NCI-H146 (cell line): ENCODE measurements around the gene AUTS2.

Experiments
- DNase-seq: peaks from one replicate; lab custom pipeline; 2025; lab: John Stamatoyannopoulos, UW

The AUTS2 gene

DNA sequence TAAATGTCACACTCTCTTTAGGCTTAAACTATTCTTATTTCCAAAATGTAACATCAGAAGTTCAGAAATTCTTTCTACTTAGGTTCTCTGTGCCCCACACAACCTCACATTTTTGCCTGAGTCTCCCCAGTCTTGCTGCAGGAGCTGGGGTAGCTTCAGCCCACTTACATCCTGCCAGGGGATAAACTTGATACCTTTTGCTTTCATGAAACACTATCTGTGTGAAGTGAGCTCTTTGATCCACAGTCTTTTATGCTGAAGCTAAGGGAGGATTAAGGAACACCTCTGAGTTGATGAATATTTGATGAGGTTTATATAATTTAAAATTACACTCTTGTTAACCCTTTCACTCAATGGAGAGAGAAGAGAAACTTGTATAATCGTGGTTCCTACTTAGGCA lies 341.0 kb downstream of the AUTS2 start:
- no peak for DNase-seq

DNA sequence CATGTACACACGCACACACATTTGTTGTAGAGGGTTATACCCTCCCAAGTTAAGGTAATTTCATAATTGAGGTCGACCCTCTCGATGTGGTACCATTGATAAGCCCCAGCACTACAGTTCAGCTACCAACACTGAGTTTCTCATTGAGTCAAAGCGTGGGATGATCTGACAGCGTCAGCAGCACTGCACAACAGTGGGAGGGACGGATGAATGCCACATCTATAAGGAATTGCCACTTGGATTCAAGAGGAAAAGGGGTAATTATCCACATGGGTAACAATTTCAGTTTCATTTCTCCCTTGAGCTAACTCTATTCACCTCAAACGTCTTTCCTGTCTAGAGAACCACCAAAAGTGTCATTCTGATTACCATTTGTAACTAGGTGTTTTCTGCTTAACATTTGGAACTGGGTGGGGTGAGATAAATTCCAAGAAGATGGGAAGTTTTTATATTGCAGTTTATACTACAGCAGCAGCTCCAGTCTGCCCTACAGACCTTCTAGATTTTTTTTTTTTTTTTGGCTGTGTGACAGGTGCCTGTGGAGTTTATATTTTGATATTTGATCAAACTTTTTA lies 342.9 kb downstream of the AUTS2 start:
- no peak for DNase-seq

DNA sequence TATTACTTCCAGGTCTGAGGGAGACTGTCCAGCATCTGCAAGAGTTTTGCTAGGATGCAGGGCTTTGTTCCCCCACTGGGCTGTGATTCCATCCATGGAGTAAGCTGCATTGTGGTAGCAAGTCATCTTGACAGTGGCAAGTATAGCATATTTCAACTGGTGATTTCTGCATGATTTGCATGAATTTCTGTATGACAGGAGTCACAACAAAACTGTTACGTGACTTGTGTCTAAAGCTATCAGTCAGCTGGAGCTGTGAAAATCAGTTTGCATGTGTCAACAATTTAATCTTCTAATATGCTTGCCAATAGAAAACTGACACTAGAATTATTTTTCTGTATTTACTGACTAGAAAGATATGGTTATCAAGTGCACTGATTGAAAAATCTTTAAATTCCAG lies 344.3 kb downstream of the AUTS2 start:
- no peak for DNase-seq

DNA sequence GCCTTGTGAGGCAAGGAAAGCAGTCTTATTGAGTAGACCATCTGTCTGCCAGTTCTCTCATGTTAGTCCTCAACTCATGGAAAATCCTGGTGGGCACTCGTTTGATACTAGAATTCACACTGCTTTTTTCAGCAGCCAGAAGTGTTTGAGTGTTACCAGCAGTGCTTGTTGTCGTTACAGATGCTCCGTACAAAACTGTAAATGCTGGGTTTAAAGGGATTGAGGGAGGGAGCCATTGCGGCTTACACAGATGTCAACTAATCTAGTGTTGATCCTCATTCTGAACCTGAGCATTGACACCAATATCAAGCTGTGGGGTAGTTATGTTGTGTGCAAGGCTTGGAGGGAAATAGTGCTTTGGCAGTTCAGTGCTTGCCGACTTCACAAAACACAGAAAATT lies 348.6 kb downstream of the AUTS2 start:
- no peak for DNase-seq

DNA sequence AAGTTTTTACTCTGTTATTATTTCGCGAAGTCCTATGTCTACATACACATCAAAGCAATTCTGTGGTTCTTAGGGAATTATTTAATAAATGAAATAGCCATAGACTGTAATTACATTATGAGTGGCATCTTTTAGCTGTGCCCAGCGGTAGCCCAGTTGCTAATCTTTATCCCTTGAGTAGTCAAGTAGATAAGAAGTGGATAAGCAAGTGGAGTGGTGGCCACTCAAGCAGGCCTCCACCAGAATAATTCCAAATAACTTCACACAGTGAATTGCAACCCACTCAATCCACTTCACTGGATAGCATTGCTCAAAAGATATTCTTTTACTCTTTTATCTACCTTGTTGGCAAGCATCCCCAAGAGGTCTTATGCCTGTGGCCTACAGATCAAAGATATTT lies 349.7 kb downstream of the AUTS2 start:
- DNase-seq: no peak

DNA sequence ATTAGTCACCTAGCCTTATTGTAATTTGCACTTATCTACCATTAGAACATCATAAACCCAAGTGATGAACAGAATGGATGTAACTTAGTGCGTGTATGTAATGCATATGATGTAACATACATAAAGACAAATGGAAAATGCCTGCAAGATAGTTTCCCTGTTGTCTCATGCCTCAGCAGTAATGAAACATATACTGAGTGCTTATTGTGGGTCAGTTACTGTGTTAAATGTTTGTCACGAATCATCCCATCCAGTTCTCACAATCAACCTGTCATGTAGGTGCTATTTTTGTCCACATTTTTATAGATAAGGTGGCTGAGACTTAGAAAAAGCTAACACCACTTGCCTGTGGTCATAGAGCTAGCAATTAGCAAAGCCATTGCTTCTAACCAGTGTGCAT lies 350.8 kb downstream of the AUTS2 start:
- DNase-seq: no peak

DNA sequence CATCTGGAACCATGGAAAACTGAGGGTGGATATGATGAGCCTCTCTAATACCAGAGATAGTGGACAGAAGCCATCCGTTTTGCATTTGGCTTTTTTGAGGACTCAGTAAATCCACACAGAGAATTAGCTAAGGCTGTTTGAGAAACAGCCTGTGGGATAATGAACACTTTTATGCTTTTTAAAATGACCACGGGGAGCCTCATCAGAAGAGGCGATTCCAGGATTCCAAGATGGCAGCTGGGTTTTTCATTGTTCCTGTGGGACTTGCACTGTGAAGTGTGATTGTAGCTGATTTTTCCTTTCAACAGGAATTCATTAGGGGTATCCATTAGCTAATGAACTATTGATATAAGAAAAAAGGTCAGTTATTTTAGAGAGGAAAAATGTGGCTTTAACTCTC lies 353.2 kb downstream of the AUTS2 start:
- peak; percentile 81 for DNase-seq

DNA sequence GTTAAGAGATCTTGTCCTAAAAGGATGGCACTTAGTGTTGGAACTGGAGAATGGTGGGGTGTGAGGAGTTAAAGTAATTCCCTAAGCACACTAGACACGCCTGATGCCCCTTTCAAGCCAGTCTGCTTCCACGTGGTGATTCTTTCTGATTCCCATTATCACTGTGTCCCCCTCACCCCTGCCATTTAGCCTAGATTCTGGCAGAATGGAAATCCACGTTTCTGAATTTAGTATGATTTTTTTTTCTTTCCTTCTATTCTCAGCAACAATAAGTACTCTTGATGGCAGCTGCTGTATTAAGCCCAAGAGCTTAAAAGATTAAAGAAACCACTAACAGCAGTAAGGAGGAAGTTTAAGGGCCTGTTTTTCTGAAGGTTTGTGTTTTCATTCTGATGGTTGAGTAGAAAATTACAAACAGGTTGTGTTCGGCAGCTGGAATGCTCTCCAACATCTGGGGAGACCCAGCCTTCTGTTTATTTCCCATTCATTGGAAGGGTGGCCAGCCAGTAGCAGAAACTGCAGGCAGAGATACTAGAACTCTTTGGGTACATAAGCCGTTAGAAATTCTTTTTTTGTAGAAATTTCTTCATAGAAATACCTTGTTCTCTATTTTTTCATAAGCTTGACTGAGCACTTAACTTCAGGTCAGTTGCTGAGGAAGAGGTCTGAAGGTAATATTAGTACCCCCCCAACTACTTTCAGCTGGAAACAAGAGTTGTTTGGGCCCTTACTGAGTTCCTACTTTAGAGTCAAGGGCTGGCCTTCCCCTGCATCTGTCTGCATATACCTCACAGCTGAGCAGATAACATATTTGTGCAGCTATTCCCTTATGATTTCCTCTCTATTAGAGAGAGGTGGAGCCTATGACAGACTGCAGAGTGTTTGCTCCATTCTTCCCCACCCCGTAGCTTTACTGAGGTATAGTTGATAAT lies 355.1 kb downstream of the AUTS2 start:
- DNase-seq: no peak

DNA sequence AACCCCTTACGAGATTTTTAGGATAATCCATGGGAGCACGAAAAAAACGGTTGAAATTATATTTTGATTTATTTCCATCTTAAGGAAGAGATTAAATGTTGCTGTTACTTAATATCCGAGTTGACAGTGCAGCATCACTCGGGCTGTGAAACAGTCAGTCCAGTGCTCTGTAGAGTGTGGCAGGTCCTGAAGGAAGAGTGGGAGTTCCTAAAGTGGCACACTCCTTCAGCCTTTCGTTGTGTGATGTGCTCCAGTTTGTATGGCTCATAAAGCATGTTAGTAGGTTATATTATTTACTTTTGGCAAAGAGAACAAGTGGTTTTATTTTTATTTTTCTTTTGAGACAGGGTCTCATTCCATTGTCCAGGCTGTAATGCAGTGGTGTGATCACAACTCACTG lies 358.3 kb downstream of the AUTS2 start:
- no peak for DNase-seq

DNA sequence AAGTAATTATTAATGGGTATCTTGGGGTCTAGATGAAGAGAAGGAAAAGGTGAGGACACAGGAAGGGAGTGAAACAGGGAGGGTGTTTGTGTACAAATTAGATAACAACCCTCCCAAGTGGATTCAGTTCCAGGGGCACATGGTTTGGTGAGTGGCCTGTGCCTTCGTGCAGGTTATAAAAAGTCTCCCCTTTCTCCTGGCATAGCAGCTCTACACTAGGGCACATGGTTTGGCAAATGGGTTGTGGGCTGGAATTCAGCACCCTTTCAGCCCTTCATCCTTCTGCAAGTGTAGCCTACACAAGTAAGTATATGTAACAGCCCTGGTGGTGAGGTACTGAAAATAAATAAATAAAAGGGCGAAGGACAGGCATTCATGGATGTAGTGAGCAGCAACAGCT lies 359.4 kb downstream of the AUTS2 start:
- DNase-seq: no peak

DNA sequence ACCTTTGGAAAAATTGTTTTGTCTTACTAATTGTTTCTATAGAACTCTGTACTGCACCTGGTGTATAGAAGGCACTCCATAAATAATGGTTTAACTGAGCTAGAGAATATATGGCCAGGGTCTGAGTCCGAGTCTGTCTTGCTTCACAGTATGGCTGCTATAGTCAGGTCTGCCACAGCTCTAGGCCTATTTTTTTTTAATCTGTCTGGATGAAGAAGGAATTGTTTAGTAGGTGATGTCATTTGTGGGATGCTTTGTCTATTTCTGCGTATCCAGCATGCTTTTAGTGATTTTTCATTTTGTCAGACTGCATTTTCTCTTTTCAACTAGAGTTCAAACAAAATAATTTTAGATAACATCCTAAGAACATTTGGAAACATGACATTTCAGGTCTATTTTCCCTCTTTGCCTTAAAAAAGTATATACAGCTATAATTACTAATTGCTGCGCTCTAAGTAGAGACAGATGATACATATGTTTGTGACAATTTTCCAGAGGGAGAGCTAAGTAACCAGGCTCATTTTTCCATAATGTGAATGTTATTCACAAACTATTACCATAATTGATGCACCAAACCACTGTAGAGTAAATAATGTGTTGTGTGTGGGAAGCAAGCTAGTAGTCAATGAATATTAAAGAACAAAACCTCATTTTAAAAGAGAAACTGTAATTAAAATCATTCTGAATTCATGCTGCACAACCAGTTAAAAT lies 361.7 kb downstream of the AUTS2 start:
- peak; percentile 45 for DNase-seq

DNA sequence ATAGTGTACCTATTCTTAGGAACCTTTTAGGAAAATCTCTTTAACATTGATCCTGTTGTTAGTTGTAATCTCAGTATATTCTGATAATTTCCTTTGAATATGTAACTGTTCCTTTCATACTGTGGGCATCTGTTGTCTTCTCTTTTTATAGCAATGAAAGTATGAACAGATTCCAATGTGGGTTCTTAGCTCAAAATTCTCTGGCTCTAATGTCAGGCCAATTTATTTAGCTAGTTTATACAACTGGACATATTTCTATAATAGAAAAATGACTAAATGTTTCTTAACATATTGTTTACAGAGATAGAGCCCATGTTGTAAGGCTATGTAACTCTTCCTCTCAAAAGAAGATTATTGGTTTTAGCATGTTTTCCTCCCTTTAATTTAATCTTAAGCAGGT lies 363.2 kb downstream of the AUTS2 start:
- no peak for DNase-seq

DNA sequence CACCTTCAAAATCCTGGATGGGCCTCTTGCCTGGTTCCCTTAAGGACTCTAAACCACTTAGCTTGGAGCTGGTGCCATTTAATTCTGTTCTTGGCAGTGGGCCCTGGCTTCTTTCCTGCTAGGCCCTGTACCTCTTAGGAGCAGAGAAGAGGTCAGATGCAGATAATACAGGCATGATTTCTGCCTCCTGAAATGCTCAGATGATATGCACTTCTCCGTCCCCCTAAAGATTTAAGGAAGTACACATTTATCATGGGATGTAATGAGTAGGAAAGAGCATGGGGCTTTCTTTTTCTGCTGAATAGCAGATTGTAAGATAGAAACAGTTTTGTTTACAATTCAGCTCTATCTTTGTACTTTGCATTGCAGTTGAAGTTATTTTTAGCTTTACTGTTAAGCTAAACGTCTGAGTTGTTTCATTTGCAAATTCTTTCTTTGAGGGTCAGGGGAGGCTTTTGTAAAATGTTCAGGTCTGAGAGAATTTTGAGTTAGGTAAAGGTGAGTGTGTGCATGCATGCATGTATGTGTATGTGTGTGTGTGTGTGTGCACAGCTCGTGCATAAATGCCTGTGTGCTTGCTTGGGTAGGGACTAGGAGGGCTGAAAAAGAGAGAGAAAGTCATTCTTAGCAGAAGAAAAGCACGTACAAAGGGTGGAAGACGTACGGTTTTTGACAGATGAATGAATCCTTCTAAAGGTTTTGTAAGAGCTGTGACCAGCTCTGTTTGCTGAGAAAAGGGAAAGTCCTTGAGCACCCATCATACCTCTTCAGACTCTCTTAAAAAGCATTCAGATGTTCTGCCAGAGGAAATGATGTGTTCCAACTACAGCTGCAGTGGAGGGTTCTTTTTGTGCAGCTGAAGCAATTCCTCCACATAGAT lies 364.2 kb downstream of the AUTS2 start:
- DNase-seq: no peak

DNA sequence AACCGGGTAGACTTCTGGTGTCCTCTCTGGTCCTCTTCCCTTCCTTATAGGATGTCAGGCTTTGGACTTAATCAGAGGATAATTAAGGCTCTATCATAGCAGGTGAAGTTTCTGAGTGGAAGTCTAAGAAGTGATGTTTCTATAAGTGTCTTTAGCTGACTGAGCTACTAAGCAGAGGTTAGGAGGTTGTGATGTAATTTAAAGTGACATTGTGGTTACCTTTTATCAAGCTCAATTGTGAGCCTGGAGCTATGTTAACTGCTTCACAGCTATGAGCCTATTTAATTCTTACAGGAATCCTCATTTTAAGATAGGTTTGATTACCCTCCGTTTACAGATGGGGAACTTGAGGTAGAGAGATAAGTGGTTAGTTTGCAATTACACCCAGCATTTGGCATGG lies 365.1 kb downstream of the AUTS2 start:
- no peak for DNase-seq

DNA sequence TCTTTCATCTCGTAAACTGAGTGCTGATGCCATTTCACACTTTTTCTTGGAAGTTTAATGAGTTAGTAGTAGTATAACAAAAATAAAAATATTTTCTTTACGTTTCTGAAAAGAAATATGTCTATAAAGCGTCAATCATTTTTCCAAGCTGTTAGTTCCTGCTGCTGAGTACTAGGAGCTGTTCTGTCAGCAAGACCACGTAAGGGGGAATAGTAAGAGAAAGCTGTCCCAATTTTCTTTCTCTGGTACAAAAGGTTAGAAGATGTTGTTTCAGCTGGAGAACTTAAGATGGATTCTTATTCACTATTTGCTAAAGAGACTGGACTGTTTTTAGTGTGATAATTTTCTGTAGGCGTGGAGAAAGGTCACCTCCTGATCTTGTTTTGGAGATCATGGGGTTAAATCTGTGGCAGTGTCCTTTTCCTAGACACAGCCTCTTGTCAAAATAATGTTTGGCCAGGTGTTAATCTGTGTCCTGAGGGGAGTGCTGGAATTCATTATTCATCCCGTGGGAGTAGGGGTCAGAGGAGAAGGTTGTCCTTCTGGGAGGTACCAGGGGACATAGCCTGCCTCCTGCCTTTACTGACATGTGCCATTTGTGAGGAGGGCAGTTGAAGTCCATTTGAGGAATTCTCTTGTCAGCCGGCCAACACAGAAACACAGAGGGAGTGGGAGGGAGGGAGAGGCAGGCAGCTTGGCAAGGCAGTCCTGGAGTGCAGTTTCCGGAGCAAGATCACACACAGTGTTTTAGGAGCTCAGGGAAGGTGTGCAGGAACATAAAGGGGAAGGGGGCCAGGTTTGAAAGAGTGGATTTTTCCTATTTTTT lies 368.7 kb downstream of the AUTS2 start:
- DNase-seq: no peak

DNA sequence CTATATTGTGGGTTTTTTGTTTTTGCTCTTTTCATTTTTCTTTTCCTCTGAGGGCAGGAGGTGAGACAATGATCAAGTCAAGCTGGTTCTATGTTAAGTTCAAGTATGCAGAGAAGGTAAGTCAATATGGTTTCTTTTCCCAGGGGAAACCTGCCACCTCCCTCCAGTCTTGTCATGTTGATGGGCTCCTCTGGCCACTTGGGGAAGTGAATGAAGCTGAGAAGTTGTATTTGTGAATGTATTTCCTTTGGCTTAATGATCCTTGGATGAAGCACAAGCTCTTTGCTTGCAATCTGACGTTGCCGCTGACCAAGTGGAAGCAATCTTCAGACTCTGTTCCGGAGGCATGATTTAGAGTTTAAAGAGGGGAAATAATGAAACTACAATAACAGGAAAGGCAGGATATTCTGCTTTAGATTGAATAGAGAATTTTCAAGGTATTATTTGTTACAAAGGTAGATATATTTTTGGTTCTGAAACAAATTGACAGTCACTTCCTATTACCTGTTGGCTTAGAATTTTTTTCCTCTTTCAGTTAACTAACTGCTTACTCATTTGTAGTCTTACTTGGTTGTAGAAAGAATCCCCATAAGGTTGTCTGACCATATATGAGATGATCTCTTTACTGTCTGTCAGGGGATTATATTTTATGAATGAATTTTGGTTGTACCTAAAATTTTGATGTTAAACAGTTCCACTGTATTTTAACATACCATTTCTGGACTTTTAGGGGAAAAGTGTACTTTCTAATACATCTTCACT lies 369.6 kb downstream of the AUTS2 start:
- DNase-seq: no peak

DNA sequence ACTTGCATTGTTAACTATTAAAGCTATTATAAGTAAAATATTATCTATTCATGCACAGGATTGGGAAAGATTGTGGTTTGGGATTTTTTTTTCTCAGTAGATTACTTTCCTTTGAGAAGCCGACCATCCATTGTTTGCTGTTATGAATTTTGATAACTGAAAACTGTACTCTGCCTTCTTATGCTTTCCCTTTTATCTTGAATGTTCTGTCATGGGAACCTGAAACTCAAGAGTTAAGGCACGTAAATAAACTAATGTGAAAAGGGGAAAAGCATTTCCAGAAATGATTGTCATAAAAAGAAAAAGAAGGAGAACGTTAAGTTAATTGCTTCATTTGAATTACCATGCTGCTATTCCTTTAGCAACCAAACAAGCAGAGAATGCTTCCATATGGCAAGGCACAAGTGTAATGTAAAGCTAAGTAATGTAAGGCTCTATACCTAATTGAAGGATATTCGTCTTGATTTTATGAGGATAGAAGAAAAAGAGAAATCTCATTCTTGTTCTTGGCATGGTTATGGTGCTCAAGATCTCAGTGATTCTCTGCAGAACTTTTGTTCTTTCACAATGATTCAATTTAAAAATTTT lies 370.8 kb downstream of the AUTS2 start:
- no peak for DNase-seq

DNA sequence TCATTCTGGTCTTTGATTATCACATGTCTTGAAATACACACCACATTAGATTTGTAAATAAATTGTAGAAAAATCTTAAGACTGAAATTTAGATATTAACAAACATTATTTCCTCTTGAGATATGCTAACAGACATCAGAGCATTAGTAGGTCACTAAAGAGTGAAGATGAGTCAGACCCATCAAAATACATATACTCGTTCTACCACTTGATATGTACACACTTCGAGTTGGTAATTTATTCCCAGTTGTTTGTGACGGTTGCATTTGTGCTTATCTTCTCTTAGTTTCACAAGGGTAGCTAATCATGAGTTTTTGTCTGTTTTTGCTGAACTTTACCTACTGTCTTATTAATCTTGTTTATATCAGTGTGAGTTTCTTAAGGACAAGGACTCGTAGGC lies 383.4 kb downstream of the AUTS2 start:
- DNase-seq: no peak

DNA sequence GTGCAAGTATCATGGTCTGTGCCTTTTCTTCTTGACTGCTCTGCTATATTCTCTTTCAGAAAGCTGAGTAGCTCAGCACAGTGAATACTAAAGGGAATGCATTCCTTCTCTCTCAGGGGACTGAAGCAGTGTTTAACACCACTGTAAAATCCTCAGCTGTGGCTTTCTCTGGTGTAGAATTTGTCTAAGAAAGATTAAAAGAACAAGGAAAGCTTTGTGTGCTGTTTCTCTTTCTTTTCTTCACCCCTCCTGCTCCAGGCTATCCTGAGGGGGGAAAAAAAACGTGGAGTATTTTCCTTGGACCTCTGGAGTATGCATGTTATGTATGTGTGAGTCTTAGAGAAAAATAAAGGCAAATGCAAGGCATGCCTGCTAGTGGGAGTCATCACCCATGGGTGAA lies 383.9 kb downstream of the AUTS2 start:
- DNase-seq: no peak

DNA sequence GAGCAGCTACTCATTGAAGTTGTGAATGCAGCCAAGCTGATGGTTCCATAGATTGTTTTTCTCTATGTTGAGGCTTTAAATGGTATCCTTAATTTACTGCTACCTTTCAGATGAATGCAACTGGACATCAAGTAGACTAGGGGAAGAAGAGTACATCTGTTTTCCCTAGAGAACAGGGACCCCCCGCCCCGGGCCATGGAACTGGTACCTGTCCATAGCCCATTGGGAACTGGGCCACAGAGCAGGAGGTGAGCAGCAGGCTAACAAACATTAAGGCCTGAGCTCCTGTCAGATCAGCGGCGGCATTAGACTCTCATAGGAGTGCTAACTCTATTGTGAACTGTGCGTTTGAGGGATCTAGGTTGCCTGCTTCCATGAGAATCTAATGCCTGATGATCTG lies 391.3 kb downstream of the AUTS2 start:
- no peak for DNase-seq
